Vagina (tissue), 2 donors: ENCODE data around the gene CYP20A1. TPM values are rescaled to one million over a fixed set of nuclear protein-coding genes. Genes with fewer than 3 reads are reported as not detected.
"Not testable (repeated sequence)": the region's sequence is repeated elsewhere in the genome, so short reads cannot be mapped to it uniquely, and the experiment has no call there.

Source experiments
- DNase-seq, 2 donors: peaks; one replicate each; pipeline ENCODE4 v3.0.0-alpha.2; 2017; ENCODE audit errors: extremely low spot score in 2 of 2
- H3K27ac ChIP-seq: fragments of 200-600 bp; sonication (generic); one replicate; pipeline ENCODE4 v1.5.1; 2019
- H3K27me3 ChIP-seq: fragments of 200-600 bp; sonication (generic); one replicate; pipeline ENCODE4 v1.5.1; 2019
- H3K36me3 ChIP-seq, 2 donors: fragments of 200-600 bp; sonication (generic); one replicate each; pipeline ENCODE4 v1.5.1; 2017 to 2019
- H3K4me1 ChIP-seq: fragments of 200-600 bp; sonication (generic); one replicate; pipeline ENCODE4 v1.5.1; 2019
- H3K4me3 ChIP-seq, 2 donors: fragments of 200-600 bp; sonication (generic); 1 replicate in 1 of 2; 2 replicates in 1 of 2; pipeline ENCODE4 v1.5.1; 2016 to 2019
- H3K9me3 ChIP-seq: fragments of 200-600 bp; sonication (generic); one replicate; pipeline ENCODE4 v1.5.1; 2019
- POLR2A ChIP-seq, 2 donors: fragments of 450-650 bp; IDR thresholded peaks; one replicate each; pipeline ENCODE4 v1.6.1; 2017; ENCODE audit warnings: antibody characterized with exemption in 2 of 2, mild to moderate bottlenecking in 2 of 2, moderate library complexity in 2 of 2
- POLR2AphosphoS5 ChIP-seq, 2 donors: sonication (generic); formaldehyde crosslinking; IDR thresholded peaks; one replicate each; pipeline ENCODE4 v1.9.0; 2017; ENCODE audit warnings: antibody characterized with exemption in 2 of 2, mild to moderate bottlenecking in 2 of 2, low read depth in 1 of 2; ENCODE audit not compliant: insufficient read depth in 1 of 2
- intact Hi-C: fragments of 100-400 bp; cut with DNase I; formaldehyde crosslinking; loops from one replicate; pipeline ENCODE4 v1.15.1; 2023
- total RNA-seq: library from RNA; depleted of rRNA; stranded (reverse); fragments of >200 nt; gene quantifications from one replicate; pipeline ENCODE4 v1.2.3, GENCODE V29; 2016
- TF ChIP-seq, protein P1 (sequence below), 3 experiments: fragments of 450-650 bp in 2 of 3; fragments of 200-600 bp in 1 of 3; sonication (generic) in 1 of 3; IDR thresholded peaks; one replicate each; pipeline ENCODE4 v1.5.1; 2017 to 2019; ENCODE audit warnings: antibody characterized with exemption in 3 of 3, mild to moderate bottlenecking in 2 of 3, moderate library complexity in 2 of 3

The CYP20A1 gene
- total RNA-seq, 1 donor from 2014 or later = 19.4 TPM

- TF ChIP-seq, protein P1, sequence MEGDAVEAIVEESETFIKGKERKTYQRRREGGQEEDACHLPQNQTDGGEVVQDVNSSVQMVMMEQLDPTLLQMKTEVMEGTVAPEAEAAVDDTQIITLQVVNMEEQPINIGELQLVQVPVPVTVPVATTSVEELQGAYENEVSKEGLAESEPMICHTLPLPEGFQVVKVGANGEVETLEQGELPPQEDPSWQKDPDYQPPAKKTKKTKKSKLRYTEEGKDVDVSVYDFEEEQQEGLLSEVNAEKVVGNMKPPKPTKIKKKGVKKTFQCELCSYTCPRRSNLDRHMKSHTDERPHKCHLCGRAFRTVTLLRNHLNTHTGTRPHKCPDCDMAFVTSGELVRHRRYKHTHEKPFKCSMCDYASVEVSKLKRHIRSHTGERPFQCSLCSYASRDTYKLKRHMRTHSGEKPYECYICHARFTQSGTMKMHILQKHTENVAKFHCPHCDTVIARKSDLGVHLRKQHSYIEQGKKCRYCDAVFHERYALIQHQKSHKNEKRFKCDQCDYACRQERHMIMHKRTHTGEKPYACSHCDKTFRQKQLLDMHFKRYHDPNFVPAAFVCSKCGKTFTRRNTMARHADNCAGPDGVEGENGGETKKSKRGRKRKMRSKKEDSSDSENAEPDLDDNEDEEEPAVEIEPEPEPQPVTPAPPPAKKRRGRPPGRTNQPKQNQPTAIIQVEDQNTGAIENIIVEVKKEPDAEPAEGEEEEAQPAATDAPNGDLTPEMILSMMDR (IDR thresholded peaks at IDR 0.05) = no peak
- TF ChIP-seq POLR2A (IDR thresholded peaks at IDR 0.05) = no peak
- TF ChIP-seq POLR2AphosphoS5 (IDR thresholded peaks at IDR 0.05; ENCODE audit: insufficient read depth in 1 of 2, low read depth in 1 of 2) = no peak
- H3K27ac ChIP-seq = no peak overlapping the region
- no peaks in the 10 kb centered on the region for H3K9me3 ChIP-seq
- H3K4me3 ChIP-seq = no peak overlapping the region
- peaks cover 0 to 50% of the 10 kb centered on the region in 2 donors for H3K36me3 ChIP-seq
- intact Hi-C loops = no loop called here
- H3K4me1 ChIP-seq = no peaks in the 10 kb centered on the region
- no peaks in the 10 kb centered on the region for H3K27me3 ChIP-seq
- no peak for DNase-seq
These were observed 14.0 kb downstream of the CYP20A1 start for GRCh38 chr2:203252818-203253217.

DNA sequence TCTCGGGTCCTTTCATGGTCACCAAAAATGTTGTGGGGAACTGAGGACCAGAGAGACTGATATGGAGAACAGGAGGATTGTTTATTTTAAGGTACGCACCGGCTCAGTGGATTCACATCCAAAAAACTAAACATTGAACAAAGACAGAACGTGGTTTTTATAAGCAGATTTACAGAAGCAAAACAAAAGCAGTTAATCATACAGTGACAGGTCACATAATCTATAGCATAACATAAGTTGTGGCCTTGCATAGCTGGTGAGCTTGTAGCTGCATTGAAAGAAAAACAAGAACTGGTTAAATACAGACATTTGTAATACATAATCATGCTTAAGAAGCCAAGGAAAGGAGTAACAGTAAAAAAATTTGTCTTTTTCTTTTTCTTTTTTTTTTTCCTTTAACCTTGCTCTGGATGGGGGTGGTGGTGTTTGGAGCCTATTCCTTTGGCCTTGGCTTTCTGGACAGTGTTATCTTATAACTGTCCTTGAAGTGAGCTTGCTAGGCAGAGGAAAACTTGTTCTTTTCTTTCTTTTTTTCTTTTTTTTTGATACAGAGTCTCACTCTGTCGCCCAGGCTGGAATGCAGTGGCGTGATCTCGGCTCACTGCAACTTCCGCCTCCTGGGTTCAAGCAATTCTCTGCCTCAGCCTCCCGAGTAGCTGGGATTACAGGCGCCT lies 14.7 kb downstream of the CYP20A1 start:
- H3K4me3 ChIP-seq, intact Hi-C loops, H3K27me3 ChIP-seq, DNase-seq, H3K4me1 ChIP-seq, H3K27ac ChIP-seq, H3K9me3 ChIP-seq: not testable (repeated sequence)
- H3K36me3 ChIP-seq = peaks cover 0 to 46% of the 10 kb centered on the region in 2 donors

- intact Hi-C loops = no loop called here
- Histone ChIP-seq H3K36me3 (peaks cover 0 to 14% of the 10 kb centered on the region in 2 donors), H3K27ac (no peak overlapping the region), H3K4me1 (no peaks in the 10 kb centered on the region), H3K27me3 (no peaks in the 10 kb centered on the region), H3K4me3 (no peak overlapping the region), H3K9me3 (no peaks in the 10 kb centered on the region)
- TF ChIP-seq, protein P1 (IDR thresholded peaks at IDR 0.05) = no peak
- no peak for TF ChIP-seq POLR2AphosphoS5 (IDR thresholded peaks at IDR 0.05; ENCODE audit: insufficient read depth in 1 of 2, low read depth in 1 of 2)
- no peak for TF ChIP-seq POLR2A (IDR thresholded peaks at IDR 0.05)
- DNase-seq = no peak
These were observed 22.7 kb downstream of the CYP20A1 start for GRCh38 chr2:203261326-203262159.

DNA sequence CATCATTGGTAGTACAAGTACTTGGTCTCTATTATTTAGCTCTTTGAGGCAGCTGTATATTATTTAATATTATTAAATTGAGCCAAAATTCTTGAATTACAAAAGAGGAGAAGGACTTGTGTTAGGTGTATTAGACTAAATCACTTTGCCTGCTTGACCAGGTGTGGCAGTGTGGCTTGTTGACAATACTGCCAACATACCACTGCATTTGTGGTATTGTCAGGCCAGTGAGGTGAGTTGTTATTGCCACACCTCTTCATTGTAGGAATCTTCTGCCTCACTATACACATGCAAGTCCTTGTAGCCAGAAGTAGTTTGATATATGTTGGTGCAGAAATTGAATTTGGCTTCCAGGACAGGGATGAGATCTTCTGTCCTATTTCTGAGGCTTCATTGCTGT lies 40.5 kb downstream of the CYP20A1 start:
- peaks cover 0 to 55% of the 10 kb centered on the region in 2 donors for H3K36me3 ChIP-seq

GRCh38 chr2:203280428-203281064 lies 41.7 kb downstream of the CYP20A1 start:
- Histone ChIP-seq H3K36me3 (peaks cover 0 to 52% of the 10 kb centered on the region in 2 donors), H3K9me3 (no peaks in the 10 kb centered on the region), H3K27ac (no peak overlapping the region), H3K4me1 (no peaks in the 10 kb centered on the region), H3K27me3 (no peaks in the 10 kb centered on the region), H3K4me3 (no peak overlapping the region)
- no peak for DNase-seq
- TF ChIP-seq POLR2A (IDR thresholded peaks at IDR 0.05) = no peak
- TF ChIP-seq, protein P1 (IDR thresholded peaks at IDR 0.05) = no peak
- TF ChIP-seq POLR2AphosphoS5 (IDR thresholded peaks at IDR 0.05; ENCODE audit: insufficient read depth in 1 of 2, low read depth in 1 of 2) = no peak
- intact Hi-C loops = no loop called here

More for the DNA sequence above, 40.5 kb downstream of the CYP20A1 start:
- no peak for DNase-seq
- H3K4me3 ChIP-seq = no peak overlapping the region
- intact Hi-C loops = no loop called here
- no peaks in the 10 kb centered on the region for H3K27me3 ChIP-seq
- TF ChIP-seq, protein P1 (IDR thresholded peaks at IDR 0.05) = no peak
- TF ChIP-seq POLR2AphosphoS5 (IDR thresholded peaks at IDR 0.05; ENCODE audit: insufficient read depth in 1 of 2, low read depth in 1 of 2) (no peak), POLR2A (IDR thresholded peaks at IDR 0.05) (no peak)
- no peak overlapping the region for H3K27ac ChIP-seq
- H3K4me1 ChIP-seq = no peaks in the 10 kb centered on the region
- H3K9me3 ChIP-seq = no peaks in the 10 kb centered on the region
